ENCODE data around the gene LSAMP.

The LSAMP gene

GRCh38 chr3:116045314-116045713, 400.0 kb downstream of the LSAMP start:
- no peak for DNase-seq

DNA sequence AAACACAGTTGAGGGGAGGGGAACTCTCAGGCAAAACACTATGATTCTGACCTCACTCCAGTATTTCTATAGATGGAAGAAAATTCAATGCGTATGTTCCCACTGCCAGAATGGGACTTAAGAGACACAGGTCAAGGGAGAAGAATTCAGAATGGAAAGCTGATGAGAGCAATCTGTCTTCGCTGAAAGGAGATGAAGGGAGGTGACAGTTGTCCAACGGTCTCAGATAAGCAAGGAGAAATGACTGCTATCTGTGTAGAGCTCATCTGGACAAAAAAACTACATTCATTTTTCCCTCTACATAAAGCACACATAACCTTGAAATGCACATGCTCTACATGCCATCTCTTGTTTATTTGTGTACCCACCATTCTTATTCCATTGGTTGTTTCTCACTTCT, 405.1 kb downstream of the LSAMP start:
- DNase-seq, result no peak

DNA sequence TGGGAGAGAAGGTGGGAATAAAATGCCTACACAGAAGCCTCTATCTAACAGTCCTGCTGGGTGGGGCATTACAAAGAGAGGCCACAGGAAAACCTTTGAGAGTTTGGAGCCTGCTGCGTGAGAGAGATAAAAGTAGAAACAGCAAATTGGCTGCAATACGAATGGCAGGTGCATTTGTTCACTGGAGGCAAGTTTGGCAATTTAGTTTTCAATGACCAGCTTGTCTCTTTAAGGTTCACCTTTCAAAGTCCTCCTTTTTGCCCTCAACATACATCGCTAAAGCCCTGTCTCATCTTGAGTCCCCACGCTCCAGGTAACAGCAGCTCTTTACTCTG, 405.7 kb downstream of the LSAMP start:
- no peak for DNase-seq

DNA sequence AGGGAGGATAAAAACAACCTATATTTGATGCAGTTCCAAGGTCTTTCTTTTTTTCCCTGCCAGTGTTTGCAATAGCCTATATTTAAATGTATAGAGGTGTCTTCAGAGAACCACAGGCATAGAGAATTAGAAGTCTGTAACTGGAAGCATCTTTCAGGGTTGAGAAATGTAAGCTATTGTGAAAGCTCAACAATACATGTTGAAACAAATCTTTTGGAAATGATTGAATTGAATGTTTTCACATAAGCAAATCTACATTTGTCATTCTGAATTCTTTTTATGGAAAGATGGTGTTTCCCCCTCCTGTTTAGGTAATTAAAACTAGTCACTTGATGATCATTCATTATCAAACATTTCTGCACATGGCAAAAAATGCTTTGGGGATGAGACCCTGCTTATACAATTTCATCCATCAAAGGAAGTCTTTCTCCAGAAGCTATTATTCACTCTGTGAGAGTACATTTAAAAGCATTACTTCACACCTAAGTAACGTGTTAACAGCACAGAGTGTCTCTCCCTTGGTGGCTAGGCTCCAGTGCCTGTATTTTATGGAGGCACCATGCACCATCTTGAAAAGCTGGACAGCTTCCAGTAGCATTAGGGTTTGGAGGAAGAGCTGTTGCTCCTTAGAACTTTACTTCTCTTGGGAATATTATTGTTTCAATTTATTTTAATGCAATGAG, 406.2 kb downstream of the LSAMP start:
- no peak for DNase-seq

- no peak for DNase-seq
Measured at GRCh38 chr3:116037954-116038911, 407.1 kb downstream of the LSAMP start.

- no peak for DNase-seq
Measured at GRCh38 chr3:116035429-116035828, 409.9 kb downstream of the LSAMP start.

- no peak for DNase-seq
Measured at GRCh38 chr3:116034794-116035193, 410.5 kb downstream of the LSAMP start.

DNA sequence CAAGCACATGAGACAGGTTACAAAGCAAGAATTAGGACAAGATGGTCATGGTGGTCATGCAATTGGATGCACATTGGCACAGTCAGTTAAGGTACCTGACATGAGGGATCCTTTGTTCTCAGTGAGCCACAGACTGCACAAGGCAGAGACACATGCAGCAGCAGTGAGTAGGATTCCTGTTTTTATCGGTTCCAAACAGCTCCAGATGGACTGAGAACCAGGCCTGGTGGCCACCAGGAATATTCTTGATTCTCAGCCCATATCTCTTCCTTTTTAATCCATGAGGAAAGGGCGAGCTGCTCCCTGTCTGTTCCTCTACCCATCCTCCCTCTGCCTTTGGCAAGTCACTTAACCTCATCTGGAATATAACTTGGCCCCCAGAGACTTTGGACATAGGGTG, 411.2 kb downstream of the LSAMP start:
- DNase-seq, result no peak

DNA sequence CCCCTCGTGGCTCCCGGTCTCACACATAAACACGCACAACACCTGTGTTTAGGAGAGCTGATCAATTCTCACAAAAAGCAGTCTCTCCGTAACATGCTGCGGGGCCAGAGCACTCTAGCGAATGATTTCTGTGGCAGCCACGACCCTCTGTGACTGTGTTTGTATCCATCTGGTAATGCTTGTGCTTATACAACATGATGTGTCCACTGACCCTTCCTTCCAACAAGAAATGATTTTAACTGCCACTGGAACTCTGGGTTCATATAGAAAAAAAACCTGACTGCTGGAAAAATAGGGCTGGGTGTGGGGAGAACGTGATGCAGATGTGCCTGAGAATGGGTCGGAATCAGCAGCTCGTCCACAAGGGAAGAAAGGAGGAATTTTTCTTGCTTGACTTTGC, 411.8 kb downstream of the LSAMP start:
- DNase-seq, result no peak

GRCh38 chr3:116032176-116032575, 413.1 kb downstream of the LSAMP start:
- no peak for DNase-seq

DNA sequence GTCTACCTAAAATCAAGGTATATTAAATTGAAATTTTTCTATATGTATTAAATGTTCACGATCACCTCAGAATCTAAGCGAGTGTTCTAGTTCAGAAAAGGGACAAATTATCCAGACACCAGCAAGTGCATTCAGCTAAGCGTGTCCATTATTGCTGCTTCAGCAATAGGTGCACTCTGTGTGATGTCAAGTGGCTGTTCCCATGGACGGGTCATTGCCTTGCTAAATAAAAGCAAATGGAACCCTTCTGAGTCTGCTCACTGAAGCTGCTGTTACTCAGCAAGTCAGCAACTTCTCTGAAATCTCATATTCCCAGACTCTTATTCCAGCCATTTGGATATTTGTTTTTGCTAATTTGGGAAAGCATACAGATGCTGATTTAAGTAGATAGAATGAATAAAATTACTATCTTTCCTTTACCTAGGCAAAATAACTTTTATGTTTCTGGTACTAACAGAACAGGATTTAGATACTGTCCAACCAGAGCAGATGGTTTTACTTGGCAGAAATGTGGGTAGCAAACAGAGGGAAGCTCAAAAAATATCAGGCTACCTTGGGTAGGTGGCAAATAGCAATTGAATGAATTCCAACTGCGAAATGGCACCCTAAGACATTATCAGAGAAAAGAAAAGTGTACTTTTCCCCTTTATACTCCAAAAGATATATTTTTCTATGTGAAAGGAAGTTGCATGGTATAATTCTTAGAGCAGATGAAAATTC, 415.0 kb downstream of the LSAMP start:
- DNase-seq, result no peak

- DNase-seq, result no peak
Measured at GRCh38 chr3:116029266-116029665, 416.0 kb downstream of the LSAMP start.

DNA sequence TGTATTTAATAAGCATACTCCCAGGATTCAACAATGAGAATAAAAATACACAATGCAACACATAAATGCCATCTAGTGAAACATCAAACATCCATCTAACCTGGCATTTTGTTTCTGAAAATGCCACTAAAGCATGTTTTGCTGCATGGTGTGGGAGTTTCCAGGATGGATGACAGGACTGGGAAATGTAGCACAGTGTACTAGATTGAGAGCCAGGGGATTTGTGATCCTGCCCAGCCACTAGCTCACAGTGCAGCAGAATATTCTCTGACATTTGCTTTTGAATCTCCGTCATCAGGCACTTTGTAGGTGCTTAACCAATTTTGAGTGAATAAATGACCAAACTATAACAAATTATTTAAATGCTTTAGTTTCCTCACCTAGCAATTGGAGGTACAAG, 417.1 kb downstream of the LSAMP start:
- DNase-seq, result no peak

- DNase-seq, result no peak
Measured at GRCh38 chr3:116020989-116021388, 424.3 kb downstream of the LSAMP start.

DNA sequence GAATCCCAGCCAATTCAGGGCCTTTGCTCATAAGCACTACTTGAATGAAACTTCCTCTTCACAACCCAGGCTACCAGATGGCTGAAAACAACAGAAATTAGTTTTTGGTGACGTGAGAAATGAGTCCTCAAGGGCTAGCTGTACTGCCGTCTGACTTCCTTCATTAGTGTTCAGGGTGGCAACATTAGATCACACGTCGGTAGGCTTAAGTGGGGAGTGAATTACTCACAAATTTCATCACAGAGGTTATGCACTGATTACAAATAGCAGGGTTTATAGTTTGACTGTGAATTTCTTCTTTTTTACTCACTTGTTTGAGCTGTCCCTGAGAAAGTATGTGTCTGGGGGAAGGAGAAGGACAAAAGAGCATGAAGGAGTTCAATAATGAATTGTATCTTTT, 424.8 kb downstream of the LSAMP start:
- DNase-seq, result no peak

DNA sequence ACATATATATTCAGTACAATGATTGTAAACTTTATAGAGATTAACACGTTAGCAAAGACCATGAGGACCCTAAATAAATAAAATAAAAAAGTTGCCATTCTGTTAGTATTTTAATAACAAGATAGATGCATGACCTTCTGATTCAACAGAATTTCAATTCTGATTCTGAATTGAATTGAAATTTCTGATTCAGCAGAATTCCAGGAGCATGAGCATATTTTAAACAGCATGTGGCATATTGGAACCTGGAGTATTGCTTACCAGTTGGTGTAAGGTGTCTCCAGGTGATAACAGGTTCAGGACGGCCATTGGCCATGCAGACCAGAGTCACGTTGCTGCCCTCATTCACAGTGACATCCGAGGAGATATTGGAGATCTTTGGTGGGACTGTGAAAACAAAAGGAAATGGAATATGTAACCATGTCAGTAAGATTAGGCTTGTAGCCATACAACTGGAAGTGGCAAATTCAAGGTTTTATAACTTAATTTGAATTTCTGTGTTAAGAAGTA, 426.0 kb downstream of the LSAMP start:
- DNase-seq, result no peak

- DNase-seq, result no peak
Measured at GRCh38 chr3:116018646-116019045, 426.6 kb downstream of the LSAMP start.

- DNase-seq, result no peak
Measured at GRCh38 chr3:116015931-116016330, 429.4 kb downstream of the LSAMP start.

DNA sequence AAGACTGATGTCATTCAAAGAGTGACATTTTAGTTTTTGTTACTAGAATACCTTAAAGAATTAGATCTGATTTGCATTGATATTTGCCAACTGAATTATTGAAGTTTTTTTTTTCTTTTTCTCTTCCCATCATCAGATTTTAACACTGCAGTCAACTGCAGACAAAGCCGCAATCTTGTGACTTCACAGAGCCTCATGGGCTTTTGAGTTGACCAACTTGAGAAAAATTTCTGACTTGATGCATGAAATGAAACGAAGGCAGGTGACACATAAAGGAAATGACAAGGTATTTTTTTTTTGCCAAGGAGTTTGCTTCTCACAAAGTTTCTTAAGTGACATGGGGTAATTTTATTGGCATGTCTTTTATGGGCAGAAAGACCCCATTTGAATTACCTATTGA, 438.3 kb downstream of the LSAMP start:
- DNase-seq, result no peak

DNA sequence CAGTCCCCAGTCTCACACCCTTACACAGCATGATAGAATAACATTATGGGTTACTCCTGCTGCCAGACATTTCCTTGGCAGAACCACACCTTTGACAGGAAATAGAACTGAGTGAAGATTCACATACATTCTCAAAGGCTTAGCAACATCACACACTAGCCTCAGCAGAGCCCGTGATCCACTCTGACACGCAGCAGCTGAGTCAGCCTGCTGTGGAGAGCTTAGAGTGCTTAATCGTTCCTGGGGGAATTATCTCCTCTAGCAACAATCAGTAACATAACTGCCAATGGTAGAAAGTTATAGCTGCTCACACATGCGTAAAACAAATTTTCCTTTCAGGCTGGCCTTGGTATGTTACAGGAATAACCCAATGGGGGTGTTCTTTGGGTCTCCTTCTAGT, 439.9 kb downstream of the LSAMP start:
- DNase-seq, result no peak

DNA sequence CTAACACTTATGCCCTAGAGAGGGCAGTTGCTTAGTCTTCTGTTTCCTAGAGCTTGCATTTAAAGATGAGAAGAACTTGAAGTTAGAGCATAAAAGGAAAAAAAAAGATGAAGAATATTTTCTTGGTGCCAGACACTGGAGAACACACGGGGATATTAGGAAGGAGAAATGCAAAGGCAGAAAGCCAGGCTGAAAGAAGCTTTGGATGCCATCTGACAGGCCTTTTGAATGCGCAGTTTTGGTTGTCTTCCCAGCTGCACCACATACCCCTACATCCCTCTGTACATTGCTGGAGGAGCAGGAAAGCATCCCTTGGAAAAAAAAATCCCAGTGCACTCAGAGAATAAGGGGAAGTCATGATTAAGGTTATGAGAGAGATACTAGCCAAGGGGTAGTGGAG, 443.1 kb downstream of the LSAMP start:
- no peak for DNase-seq

GRCh38 chr3:116001151-116001621, 444.1 kb downstream of the LSAMP start:
- no peak for DNase-seq

GRCh38 chr3:116000311-116000710, 445.0 kb downstream of the LSAMP start:
- DNase-seq, result no peak
